ENCODE results near the gene KIF2A. TPM values are rescaled to one million over a fixed set of nuclear protein-coding genes. Genes with fewer than 3 reads are reported as not detected.

The KIF2A gene
- polyA plus RNA-seq, 1 donor (not counting 4 experiments of a cell fraction or from before 2014, with no cell fraction given): 34.8 TPM

DNA sequence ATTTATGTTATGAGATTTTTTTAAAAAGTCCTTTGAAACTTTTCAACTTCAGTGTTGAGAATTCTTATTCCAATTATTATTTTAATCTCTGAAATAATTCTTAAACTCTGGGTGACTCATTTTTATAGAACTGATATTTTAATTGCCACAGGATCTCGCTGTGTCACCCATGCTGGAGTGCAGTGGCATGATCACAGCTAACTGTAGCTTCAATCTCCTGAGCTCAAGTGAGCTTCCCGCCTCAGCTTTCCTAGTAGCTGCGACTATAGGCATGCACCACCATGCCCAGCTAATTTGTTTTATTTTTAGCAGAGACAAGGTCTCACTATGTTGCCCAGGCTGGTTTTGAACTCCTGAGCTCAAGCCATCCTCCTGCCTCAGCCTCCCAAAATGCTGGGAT, 56.7 kb downstream of the KIF2A start:
- Histone ChIP-seq H3K4me2 (ENCODE audit: control insufficient read depth, extremely low read depth, insufficient read depth, low read depth, low read length) (no peak overlapping the region), H3K9me3 (ENCODE audit: control insufficient read depth, low read depth, low read length) (no peaks in the 10 kb centered on the region), H4K20me1 (ENCODE audit: control insufficient read depth, extremely low read depth, insufficient read depth, low read length) (no peaks in the 10 kb centered on the region), H3K79me2 (ENCODE audit: control insufficient read depth, insufficient read depth, low read length) (no peaks in the 10 kb centered on the region), H3K4me1 (ENCODE audit: control insufficient read depth, extremely low read depth, insufficient read depth, low read length) (no peaks in the 10 kb centered on the region), H2AFZ (ENCODE audit: control insufficient read depth, low read length) (no peak overlapping the region), H3K27me3 (ENCODE audit: control insufficient read depth, extremely low read depth, insufficient read depth, low read length) (no peaks in the 10 kb centered on the region), H3K9ac (ENCODE audit: control insufficient read depth, extremely low read depth, insufficient read depth, low read length) (no peak overlapping the region), H3K36me3 (ENCODE audit: control insufficient read depth in 2 of 2, extremely low read depth in 1 of 2, insufficient read depth in 2 of 2, low read length in 2 of 2) (peaks cover 5 to 23% of the 10 kb centered on the region in 2 experiments), H3K4me3 (ENCODE audit: control insufficient read depth in 2 of 3, extremely low read depth in 1 of 3, insufficient read depth in 2 of 3, low read depth in 1 of 3, low read length in 3 of 3) (no peak overlapping the region), H3K27ac (ENCODE audit: control insufficient read depth, insufficient read depth, low read length) (no peak overlapping the region), H3K9me1 (ENCODE audit: control insufficient read depth, extremely low read depth, insufficient read depth, low read length) (no peaks in the 10 kb centered on the region)
- DNase-seq (ENCODE audit: low read depth, low spot score): no peak
- no peak for FAIRE-seq
- dilution Hi-C loops (cut with MboI; ENCODE audit: extremely low pct_ligation_motif_present, low sequenced_read_pairs): no loop called here
- no peak for TF ChIP-seq EZH2 (IDR thresholded peaks at IDR 0.05; ENCODE audit: low read length)
- TF ChIP-seq, protein P1, sequence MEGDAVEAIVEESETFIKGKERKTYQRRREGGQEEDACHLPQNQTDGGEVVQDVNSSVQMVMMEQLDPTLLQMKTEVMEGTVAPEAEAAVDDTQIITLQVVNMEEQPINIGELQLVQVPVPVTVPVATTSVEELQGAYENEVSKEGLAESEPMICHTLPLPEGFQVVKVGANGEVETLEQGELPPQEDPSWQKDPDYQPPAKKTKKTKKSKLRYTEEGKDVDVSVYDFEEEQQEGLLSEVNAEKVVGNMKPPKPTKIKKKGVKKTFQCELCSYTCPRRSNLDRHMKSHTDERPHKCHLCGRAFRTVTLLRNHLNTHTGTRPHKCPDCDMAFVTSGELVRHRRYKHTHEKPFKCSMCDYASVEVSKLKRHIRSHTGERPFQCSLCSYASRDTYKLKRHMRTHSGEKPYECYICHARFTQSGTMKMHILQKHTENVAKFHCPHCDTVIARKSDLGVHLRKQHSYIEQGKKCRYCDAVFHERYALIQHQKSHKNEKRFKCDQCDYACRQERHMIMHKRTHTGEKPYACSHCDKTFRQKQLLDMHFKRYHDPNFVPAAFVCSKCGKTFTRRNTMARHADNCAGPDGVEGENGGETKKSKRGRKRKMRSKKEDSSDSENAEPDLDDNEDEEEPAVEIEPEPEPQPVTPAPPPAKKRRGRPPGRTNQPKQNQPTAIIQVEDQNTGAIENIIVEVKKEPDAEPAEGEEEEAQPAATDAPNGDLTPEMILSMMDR (optimal IDR thresholded peaks at IDR 0.05 in 1 of 3, IDR thresholded peaks at IDR 0.05 in 1 of 3, conservative IDR thresholded peaks at IDR 0.05 in 1 of 3; ENCODE audit: extremely low read depth in 1 of 3, insufficient read depth in 2 of 3, low read length in 3 of 3): no peak

DNA sequence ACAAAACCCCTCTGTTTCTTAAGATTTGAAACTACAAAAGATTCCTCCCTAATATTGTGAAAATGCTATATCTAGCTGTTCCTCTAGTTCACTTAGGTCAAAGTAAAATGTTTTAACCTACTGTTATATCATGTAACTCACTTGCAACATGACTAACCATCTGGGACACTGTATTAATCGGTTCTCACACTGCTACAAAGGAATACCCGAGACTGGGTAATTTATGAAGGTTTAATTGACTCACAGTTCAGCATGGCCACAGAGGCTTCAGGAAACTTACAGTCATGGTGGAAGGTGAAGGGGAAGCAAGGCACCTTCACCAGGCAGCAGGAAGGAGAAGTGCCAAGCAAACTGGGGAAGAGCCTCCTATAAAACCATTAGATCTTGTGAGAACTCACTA, 63.0 kb downstream of the KIF2A start:
- dilution Hi-C loops (cut with MboI; ENCODE audit: extremely low pct_ligation_motif_present, low sequenced_read_pairs): no loop called here
- peaks cover 6 to 10% of the 10 kb centered on the region in 2 experiments for H3K36me3 ChIP-seq (ENCODE audit: control insufficient read depth in 2 of 2, extremely low read depth in 1 of 2, insufficient read depth in 2 of 2, low read length in 2 of 2)
- FAIRE-seq (no peak), DNase-seq (ENCODE audit: low read depth, low spot score) (no peak)
- H3K9ac ChIP-seq (ENCODE audit: control insufficient read depth, extremely low read depth, insufficient read depth, low read length): no peak overlapping the region
- H4K20me1 ChIP-seq (ENCODE audit: control insufficient read depth, extremely low read depth, insufficient read depth, low read length): no peaks in the 10 kb centered on the region
- H2AFZ ChIP-seq (ENCODE audit: control insufficient read depth, low read length): no peak overlapping the region
- H3K9me1 ChIP-seq (ENCODE audit: control insufficient read depth, extremely low read depth, insufficient read depth, low read length): no peaks in the 10 kb centered on the region
- H3K9me3 ChIP-seq (ENCODE audit: control insufficient read depth, low read depth, low read length): no peaks in the 10 kb centered on the region
- no peak overlapping the region for H3K4me3 ChIP-seq (ENCODE audit: control insufficient read depth in 2 of 3, extremely low read depth in 1 of 3, insufficient read depth in 2 of 3, low read depth in 1 of 3, low read length in 3 of 3)
- no peak overlapping the region for H3K4me2 ChIP-seq (ENCODE audit: control insufficient read depth, extremely low read depth, insufficient read depth, low read depth, low read length)
- H3K4me1 ChIP-seq (ENCODE audit: control insufficient read depth, extremely low read depth, insufficient read depth, low read length): peaks cover 5% of the 10 kb centered on the region
- H3K27ac ChIP-seq (ENCODE audit: control insufficient read depth, insufficient read depth, low read length): no peak overlapping the region
- no peaks in the 10 kb centered on the region for H3K27me3 ChIP-seq (ENCODE audit: control insufficient read depth, extremely low read depth, insufficient read depth, low read length)
- TF ChIP-seq EZH2 (IDR thresholded peaks at IDR 0.05; ENCODE audit: low read length): no peak
- TF ChIP-seq, protein P1 (optimal IDR thresholded peaks at IDR 0.05 in 1 of 3, IDR thresholded peaks at IDR 0.05 in 1 of 3, conservative IDR thresholded peaks at IDR 0.05 in 1 of 3; ENCODE audit: extremely low read depth in 1 of 3, insufficient read depth in 2 of 3, low read length in 3 of 3): no peak
- no peaks in the 10 kb centered on the region for H3K79me2 ChIP-seq (ENCODE audit: control insufficient read depth, insufficient read depth, low read length)
